RWPE2 (cell line): Measurements from ENCODE around the gene PARVG.

Experiments
- ATAC-seq: fragments of 200-7000 bp; cut with Tn5 transposase; 3 replicates; pipeline ENCODE4 v1.9.1; 2021; ENCODE audit warnings: low read depth
- DNase-seq: peaks from one replicate; pipeline ENCODE4 v3.0.0-alpha.2; 2020; ENCODE audit warnings: low spot score
- H3K27ac ChIP-seq: fragments of 450-650 bp; 2 replicates; pipeline ENCODE4 v1.5.1; 2017; ENCODE audit warnings: mild to moderate bottlenecking; ENCODE audit not compliant: poor library complexity, severe bottlenecking
- H3K27me3 ChIP-seq: fragments of 250-450 bp; sonication (Bioruptor Pico); 2 replicates; pipeline ENCODE4 v1.5.1; 2021; ENCODE audit warnings: mild to moderate bottlenecking, moderate library complexity; ENCODE audit not compliant: insufficient read depth, poor library complexity, severe bottlenecking
- H3K36me3 ChIP-seq: fragments of 250-450 bp; sonication (Bioruptor Pico); 2 replicates; pipeline ENCODE4 v1.5.1; 2020; ENCODE audit warnings: low read depth, mild to moderate bottlenecking, moderate library complexity
- H3K4me1 ChIP-seq: fragments of 250-450 bp; sonication (Bioruptor Pico); 2 replicates; pipeline ENCODE4 v1.5.1; 2021; ENCODE audit warnings: mild to moderate bottlenecking, moderate library complexity; ENCODE audit not compliant: insufficient read depth, poor library complexity, severe bottlenecking
- H3K4me3 ChIP-seq: fragments of 250-450 bp; sonication (Bioruptor Pico); 2 replicates; pipeline ENCODE4 v1.5.1; 2021; ENCODE audit warnings: mild to moderate bottlenecking, moderate library complexity; ENCODE audit not compliant: severe bottlenecking
- H3K9me3 ChIP-seq: fragments of 250-450 bp; sonication (Bioruptor Pico); 2 replicates; pipeline ENCODE4 v1.5.1; 2021; ENCODE audit warnings: mild to moderate bottlenecking, moderate library complexity; ENCODE audit not compliant: severe bottlenecking
- CTCF ChIP-seq: fragments of 450-650 bp; IDR thresholded peaks from one replicate; pipeline ENCODE4 v1.5.1; 2017; ENCODE audit warnings: mild to moderate bottlenecking, moderate library complexity; ENCODE audit not compliant: poor library complexity, severe bottlenecking

PARVG gene

GRCh38 chr22:44172370-44173108 is 8.2 kb upstream of the PARVG start:
- no peak for ATAC-seq
- no peak overlapping the region for H3K27ac ChIP-seq
- H3K4me1 ChIP-seq = no peaks in the 10 kb centered on the region
- no peak overlapping the region for H3K4me3 ChIP-seq
- H3K27me3 ChIP-seq = no peaks in the 10 kb centered on the region
- no peak for TF ChIP-seq CTCF
- no peaks in the 10 kb centered on the region for H3K36me3 ChIP-seq
- no peaks in the 10 kb centered on the region for H3K9me3 ChIP-seq
- DNase-seq = no peak

- H3K4me3 ChIP-seq = no peak overlapping the region
- no peak for DNase-seq
- no peak for TF ChIP-seq CTCF
- H3K27me3 ChIP-seq = no peaks in the 10 kb centered on the region
- H3K9me3 ChIP-seq = no peaks in the 10 kb centered on the region
- ATAC-seq = no peak
- H3K36me3 ChIP-seq = no peaks in the 10 kb centered on the region
- no peak overlapping the region for H3K27ac ChIP-seq
- no peaks in the 10 kb centered on the region for H3K4me1 ChIP-seq
Observed at GRCh38 chr22:44173154-44173553, 7.6 kb upstream of the PARVG start.

- no peak for TF ChIP-seq CTCF
- H3K9me3 ChIP-seq = no peaks in the 10 kb centered on the region
- no peak for ATAC-seq
- no peak for DNase-seq
- no peaks in the 10 kb centered on the region for H3K4me1 ChIP-seq
- no peak overlapping the region for H3K27ac ChIP-seq
- peaks cover 16% of the 10 kb centered on the region for H3K27me3 ChIP-seq
- no peak overlapping the region for H3K4me3 ChIP-seq
- no peaks in the 10 kb centered on the region for H3K36me3 ChIP-seq
Observed at GRCh38 chr22:44175676-44176075, 5.0 kb upstream of the PARVG start.

GRCh38 chr22:44179196-44179988 is 1.3 kb upstream of the PARVG start:
- no peak for DNase-seq
- Histone ChIP-seq H3K4me3 (no peak overlapping the region), H3K36me3 (no peaks in the 10 kb centered on the region), H3K27ac (no peak overlapping the region), H3K27me3 (peaks cover 32% of the 10 kb centered on the region), H3K4me1 (no peaks in the 10 kb centered on the region), H3K9me3 (no peaks in the 10 kb centered on the region)
- no peak for ATAC-seq
- no peak for TF ChIP-seq CTCF
